GM18507 (cell line): ENCODE data around the gene RB1.

Experiments used
- DNase-seq: peaks from one replicate; pipeline ENCODE4 v3.0.0; 2011; ENCODE audit warnings: low read depth; ENCODE audit not compliant: insufficient read length; ENCODE audit errors: extremely low spot score
- FAIRE-seq: peaks from 2 replicates; lab custom pipeline; 2011; peaks lifted over from hg19 to GRCh38; lab: Jason Lieb, UNC

RB1 gene

DNA sequence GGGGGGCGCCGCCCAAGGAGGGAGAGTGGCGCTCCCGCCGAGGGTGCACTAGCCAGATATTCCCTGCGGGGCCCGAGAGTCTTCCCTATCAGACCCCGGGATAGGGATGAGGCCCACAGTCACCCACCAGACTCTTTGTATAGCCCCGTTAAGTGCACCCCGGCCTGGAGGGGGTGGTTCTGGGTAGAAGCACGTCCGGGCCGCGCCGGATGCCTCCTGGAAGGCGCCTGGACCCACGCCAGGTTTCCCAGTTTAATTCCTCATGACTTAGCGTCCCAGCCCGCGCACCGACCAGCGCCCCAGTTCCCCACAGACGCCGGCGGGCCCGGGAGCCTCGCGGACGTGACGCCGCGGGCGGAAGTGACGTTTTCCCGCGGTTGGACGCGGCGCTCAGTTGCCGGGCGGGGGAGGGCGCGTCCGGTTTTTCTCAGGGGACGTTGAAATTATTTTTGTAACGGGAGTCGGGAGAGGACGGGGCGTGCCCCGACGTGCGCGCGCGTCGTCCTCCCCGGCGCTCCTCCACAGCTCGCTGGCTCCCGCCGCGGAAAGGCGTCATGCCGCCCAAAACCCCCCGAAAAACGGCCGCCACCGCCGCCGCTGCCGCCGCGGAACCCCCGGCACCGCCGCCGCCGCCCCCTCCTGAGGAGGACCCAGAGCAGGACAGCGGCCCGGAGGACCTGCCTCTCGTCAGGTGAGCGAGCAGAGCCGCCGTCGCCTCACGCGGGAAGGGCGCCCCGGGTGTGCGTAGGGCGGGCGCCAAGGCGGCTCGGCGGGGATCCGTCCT, at the start of gene RB1:
Gene RB1, plus strand, starts transcription at position 393 of the 784 bp plus-strand sequence. Its CDS starts 162 bp downstream, at position 555.
- DNase-seq (peak; percentile 73), FAIRE-seq (peak; percentile 90)

DNA sequence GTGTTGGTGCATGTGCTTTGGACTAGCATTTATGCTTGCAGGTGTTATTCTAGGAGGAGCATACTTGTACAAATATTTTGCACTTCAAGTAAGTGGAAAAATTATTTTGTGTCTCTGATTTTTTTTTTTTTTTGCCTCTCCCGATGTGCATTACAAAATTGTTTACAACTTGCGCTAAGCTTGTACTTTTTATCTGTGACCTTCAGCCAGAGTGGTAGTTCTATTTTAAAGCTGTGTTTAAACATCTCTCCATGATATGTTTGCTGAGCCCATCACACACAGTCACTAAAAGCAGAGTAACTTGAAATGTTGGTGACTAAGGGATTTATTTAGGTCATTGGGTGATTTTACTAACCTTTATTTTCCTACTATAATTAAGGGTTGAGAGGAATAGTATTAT, 49.7 kb upstream of the RB1 start:
- no peak for DNase-seq
- no peak for FAIRE-seq

DNA sequence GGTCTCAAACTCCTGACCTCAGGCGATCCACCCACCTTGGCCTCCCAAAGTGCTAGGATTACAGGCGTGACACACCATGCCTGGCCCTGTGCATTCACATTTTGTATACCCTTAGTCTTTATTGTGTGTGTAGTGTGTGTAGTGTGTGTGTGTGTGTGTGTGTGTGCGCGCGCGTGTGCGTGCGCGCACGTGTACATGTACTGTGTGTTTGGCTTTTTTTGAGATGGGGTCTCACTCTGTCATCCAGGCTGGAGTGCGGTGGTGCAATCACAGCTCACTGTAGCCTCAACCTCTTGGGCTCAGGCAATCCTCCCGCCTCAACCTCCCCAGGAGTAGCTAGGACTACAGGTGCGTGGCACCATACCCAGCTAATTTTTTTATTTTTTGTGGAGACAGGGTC, 48.5 kb upstream of the RB1 start:
- FAIRE-seq = no peak
- DNase-seq = no peak

DNA sequence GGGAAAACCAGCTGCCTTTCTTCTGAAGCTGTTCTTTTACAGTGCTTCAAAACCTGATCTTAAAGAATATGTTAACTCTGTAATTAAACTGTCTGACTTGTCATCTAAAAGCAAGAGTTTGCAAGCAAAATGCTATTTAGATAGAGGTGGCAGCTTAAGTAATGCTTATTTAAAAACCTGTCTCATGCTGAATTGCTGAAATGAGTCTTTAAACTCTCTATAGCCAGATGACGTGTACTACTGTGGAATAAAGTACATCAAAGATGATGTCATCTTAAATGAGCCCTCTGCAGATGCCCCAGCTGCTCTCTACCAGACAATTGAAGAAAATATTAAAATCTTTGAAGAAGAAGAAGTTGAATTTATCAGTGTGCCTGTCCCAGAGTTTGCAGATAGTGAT, 47.6 kb upstream of the RB1 start:
- DNase-seq (no peak), FAIRE-seq (no peak)

DNA sequence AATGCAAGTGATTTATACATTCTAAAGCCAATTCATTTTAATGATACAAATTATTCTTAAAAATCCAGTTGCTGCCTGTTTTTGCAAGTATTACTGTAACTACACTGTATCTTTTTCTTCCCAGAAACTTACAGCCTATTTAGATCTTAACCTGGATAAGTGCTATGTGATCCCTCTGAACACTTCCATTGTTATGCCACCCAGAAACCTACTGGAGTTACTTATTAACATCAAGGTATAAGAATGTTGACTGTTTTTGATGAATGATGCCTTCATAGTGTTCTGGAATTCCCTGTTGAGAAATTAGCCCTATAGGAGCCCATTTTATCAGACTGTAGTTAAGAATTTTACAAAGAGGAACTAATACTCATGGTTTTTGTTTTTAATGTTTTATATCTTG, 45.5 kb upstream of the RB1 start:
- DNase-seq = no peak
- FAIRE-seq = no peak

DNA sequence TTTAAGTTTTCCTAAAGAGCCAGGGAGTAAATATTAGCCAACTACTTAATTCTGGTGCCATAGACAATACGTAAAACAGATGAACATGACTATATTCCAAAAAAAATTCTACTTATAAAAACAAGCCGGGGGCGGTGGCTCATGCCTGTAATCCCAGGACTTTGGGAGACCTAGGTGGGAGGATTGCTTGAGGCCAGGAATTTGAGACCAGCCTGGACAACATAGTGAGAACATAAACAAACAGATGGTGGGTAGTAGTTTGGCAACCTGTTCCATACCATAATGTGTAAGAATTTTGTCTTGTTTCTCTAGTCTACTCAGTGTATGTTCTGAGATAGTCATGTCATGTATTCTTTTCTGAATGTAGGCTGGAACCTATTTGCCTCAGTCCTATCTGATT, 45.1 kb upstream of the RB1 start:
- DNase-seq = no peak
- no peak for FAIRE-seq

DNA sequence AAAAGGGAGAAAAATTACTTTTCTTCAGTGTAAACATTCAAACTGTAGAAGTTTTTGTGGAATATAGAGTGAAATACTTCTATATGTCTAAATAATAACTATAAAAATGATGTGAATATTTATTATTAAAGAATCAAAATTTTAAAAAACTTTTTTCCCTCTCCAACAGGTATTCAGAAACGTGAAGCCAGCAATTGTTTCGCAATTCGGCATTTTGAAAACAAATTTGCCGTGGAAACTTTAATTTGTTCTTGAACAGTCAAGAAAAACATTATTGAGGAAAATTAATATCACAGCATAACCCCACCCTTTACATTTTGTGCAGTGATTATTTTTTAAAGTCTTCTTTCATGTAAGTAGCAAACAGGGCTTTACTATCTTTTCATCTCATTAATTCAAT, 42.6 kb upstream of the RB1 start:
- DNase-seq (no peak), FAIRE-seq (no peak)

DNA sequence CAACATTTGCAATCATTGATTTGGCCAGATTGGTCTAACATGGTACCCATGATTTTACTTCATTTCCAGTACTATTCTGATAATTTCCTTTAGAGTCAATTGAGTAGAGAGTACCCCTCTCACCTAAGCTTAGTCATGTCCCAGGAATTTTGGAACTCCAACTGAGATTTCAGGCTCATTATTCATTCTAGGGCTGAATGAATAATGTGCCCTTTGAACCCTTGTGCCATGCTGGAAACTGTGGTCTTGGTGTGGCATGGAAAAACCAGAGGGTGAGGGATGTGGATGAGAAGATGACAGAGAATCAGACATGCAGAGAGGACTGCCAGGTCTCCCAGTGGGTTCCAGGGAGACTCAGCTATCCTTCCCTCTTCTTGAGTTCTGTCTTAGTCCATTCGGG, 40.4 kb upstream of the RB1 start:
- DNase-seq (no peak), FAIRE-seq (no peak)

DNA sequence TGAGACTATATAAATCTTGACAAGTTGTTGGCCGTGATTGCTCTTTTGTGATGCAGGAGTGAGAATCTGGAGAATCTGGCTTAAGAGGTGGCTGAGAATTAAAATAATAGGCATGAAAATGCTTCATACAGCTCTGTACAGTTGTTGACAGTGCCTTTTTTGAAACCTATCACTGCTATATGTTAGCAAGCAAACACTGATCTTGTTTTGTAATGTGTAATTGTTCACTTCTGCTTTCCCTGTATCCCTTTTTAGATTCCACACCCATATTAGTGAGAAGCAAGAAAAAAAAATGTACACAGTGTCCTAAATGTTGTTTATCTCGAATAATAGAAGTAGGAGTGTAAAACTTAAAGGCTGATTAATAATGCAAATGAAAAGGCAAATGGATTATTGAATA, 39.5 kb upstream of the RB1 start:
- no peak for DNase-seq
- peak; percentile 51 for FAIRE-seq

DNA sequence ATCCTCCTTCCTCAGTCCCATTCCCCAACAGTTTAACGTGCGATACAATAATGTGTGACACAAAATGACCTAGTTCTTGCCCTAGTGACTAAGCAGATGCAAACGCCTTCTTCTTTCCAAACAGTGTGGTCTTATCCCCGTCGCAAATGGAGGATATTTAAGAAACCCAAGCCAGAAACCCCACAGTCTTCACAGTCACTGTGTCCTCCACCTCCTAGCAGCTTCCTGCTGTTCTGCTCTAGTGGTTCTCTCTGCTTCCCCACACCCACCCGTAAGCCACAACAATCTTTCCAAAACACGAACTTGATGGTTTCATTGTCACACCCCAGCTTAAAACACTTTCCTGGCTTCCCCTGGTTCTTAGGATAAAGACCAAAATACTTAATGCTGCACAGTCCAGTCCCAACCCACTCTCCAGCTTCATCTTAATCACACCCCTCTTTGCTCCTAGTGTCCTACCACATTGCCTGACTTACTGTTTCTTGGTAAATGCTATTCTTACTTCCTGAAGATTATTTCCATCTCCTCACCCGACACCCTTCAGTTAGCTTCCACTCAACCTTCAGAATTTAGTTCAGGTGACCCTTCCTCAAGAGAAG, 38.2 kb upstream of the RB1 start:
- FAIRE-seq (peak; percentile 91), DNase-seq (no peak)

DNA sequence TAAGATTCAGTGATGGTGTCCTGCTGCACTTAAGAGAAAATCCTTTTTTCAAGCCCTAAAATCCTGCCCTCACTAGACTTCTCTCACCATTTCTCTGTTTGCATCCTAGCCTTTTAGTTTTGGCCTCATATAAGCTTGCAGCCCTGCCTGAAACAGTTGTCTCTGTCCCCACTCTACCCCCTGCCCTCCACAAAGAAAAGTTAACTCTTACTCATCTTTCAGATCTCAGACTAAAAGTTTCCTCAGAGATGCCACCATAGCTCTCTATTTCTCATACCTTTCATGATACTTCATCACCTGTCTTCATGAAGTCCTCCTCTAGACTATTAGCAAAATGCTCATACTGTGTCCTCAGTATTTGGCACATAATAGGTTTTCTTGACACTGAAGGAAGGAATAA, 37.4 kb upstream of the RB1 start:
- FAIRE-seq (no peak), DNase-seq (no peak)

DNA sequence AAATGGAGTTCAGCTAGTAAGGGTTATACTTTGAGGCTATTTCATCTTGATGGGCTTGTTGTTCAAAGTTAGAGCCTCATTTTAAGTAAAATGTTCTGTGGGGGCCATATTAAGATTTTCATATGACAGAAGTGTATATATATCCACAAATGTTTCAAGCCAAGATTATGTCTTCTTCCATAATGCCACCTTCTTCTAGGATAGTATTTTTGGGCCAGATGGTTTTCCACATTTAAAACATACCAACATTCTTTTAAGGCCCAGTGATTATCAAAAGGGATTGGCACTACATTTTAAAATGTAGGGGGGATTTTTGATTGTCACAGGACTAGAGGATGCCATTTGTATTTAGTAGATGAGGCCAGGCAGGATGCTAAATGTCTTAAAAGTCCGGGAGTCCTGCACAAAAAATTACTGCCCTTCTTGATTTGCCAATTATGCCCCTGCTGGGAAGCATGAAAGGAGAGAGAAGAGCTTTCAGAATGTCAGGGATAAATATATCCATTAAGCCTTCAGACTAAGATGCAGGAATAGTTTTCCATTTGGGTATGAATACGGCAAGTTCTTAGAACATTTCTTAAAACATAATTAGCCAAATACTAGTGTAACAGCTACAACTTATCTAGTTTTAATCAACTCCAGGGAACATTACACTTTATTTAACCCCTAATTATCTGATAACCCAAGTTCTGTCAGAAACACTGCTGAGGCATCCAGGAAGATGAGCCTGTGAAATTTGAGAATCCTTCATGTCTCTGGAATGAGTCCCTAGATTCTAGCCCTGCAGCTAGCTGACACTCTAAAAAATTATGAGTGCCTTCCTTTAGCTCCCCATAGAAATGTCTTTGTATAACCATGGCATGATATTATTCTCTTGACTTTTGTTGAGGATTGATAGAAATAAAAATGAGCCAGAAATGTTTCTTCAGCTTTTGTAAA, 36.6 kb upstream of the RB1 start:
- DNase-seq (no peak), FAIRE-seq (no peak)

DNA sequence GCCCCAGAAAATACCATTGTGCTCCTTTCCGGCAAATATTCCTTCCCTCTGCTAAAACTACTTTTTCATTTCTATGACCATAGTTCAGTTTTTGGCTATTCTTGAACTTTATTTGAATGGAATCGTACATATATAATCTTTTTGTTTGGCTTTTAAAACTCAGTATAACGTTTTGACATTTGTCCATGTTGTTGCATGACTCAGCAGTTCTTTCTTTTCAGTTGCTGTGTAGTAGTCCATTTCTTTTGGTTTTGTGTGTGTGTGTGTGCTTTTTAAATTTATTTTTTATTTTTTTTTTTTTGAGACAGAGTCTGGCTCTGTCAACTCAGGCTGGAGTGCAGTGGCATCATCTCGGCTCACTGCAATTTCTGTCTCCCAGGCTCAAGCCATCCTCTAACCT, 35.5 kb upstream of the RB1 start:
- no peak for FAIRE-seq
- DNase-seq = no peak

DNA sequence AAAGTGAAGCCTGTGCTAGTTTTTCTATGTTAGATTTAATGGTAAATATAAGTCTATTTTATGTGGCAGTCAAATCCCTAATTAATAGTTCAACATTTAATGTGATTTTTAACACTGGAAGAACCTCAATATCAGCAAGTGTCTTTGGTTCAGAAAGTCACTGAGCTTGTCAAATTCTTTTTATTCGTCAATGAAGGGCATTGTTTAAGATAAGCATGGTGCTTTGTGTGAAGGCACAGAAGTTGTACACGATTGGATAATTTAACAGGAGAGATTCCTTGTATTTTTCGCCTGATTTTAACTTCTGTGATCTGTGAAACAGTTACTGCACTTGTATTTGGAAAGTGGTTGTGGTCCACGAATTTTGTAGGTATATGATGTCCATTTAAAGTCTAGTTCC, 30.2 kb upstream of the RB1 start:
- no peak for DNase-seq
- no peak for FAIRE-seq

DNA sequence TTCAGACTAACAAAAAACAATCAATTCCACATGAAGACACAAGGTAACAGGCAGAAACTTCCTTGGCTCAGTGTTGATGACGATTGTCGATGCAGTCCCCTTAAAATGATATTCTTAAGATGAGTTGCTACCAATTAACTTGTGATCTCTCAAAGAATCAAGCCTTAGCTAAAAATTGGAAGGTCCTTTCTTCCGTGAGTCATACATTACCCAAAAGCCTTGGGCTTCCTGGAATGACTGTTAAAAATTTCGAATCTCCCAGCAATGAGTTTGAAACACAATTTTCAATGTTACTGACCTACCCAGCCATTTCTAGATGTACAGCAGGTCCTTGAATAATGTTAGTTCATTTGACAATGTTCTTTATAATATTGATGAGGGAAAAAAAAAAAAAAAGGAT, 28.0 kb upstream of the RB1 start:
- DNase-seq (no peak), FAIRE-seq (no peak)

DNA sequence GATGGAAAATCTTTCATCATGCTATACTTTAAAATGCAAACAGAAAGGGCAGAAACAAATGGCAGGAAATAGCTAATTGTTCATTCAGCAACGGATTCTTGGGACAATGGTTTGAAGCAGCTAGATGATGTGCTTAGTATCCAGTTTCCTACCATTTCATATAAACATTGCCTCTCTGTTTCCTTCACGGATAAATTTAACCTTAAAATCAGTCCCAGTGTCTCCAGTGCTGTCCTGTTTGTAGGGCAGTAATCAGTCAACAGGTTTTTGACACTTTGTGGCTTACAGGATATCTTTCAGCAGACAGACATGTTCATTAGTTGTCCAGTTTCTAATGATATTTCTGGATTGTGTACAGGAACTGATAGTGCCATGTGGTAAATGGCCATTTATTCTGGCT, 24.7 kb upstream of the RB1 start:
- FAIRE-seq (no peak), DNase-seq (no peak)

DNA sequence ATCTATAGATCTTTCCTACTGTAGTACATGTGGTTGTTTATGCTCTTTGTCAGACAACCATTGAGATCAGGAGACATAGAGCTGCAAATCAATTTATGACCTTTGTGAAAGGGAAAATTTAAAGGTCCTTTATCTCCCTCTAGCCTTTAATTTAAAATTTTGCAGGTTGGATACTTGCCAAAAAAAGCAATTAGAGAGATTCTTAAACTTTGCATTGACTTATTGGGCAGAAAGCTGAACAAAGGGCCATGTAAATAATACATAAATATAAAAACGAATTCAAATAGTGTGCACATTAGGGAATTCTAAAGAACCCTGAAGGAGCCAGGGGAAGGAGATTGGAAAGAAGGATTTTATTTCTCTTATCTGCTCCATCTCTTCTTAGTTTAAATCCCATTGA, 22.0 kb upstream of the RB1 start:
- FAIRE-seq (no peak), DNase-seq (no peak)

DNA sequence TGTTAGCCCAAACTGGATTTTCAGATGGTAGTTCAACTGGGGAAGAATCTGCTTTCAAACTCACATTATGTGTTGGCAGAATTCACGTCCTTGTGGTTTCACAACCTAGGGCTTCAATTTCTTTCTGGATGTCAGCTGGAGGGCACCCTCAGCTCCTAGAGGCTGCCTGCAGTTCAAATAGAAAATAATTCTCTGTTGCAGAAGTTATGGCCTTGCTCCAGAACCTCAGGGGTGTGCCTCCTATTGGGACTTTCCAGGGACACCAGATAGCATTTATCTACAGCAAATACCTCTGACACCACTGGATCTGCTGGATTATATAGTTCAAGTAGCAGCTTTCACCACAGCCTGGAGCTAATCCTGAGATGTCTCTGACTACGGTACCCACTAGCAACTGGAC, 11.8 kb upstream of the RB1 start:
- DNase-seq (no peak), FAIRE-seq (peak; percentile 5)

DNA sequence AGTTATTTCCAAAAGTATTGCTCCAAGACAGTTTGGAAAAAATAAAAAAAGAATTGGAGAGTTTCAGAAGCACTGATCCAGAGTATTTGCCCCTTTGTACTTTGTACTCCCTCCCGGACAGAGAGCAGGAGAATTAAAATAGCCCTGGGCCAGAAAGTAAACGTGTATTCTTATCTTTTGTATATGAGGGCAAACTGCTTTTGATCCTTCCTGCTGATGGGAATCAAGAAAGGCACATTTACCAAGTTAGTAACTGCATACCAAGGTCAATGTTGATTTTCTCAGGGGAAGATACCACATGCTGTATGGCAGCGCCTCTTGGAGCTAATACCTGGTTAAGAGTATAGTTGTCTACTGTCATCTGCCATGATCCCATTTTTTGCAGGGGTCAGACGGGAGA, 10.9 kb upstream of the RB1 start:
- FAIRE-seq = no peak
- no peak for DNase-seq

DNA sequence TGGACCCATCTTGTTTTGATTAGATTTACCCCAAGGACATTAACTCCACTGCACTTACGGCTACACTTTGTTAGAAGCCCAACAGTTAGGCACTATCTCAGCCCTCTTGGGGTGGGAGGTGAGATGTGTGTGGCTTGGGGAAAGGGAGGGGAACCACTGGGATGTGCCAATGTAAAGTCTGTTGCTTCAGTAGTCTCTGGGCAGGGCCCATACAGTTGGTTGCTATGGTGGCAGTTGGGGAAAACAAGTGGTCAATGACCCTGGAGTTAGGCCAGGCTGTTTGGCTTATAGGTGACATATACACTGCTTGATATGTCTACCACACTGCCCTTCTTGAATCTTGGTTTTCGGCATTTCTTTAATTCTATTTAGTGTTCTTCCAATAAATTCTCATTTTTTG, 8.9 kb upstream of the RB1 start:
- DNase-seq = no peak
- no peak for FAIRE-seq

DNA sequence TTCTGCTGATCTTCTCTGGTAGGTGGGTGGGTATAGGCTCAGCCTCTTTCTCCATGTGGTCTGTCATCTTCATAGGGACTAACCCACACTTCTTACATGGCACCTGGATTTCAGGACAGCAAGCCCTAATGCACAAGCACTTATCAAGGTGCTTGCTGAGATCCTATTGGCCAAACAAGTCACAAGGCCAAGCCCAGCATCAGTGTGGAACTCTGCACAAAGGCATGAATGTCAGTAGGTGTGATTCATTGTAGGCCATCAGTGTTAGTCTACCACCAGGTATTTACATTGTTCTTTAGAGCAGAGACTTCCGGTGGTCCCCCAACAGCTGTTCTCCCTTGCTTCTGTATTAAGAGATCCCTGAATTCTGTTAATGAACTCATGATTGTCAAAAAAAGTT, 8.3 kb upstream of the RB1 start:
- FAIRE-seq (no peak), DNase-seq (no peak)
